SU-DHL-6 (cell line): Measurements from ENCODE around the gene ART5.

Experiments
- CTCF ChIP-seq: fragments of 200-600 bp; sonication (generic); IDR thresholded peaks from one replicate; pipeline ENCODE4 v1.5.1; 2017; ENCODE audit warnings: antibody characterized with exemption, mild to moderate bottlenecking, low read length, moderate library complexity; ENCODE audit not compliant: insufficient read depth, poor library complexity, severe bottlenecking
- EZH2phosphoT487 ChIP-seq: fragments of 200-600 bp; sonication (generic), shearing (Covaris generic); conservative IDR thresholded peaks from 2 replicates; pipeline ENCODE4 v1.6.1; 2018; ENCODE audit warnings: mild to moderate bottlenecking, antibody characterized with exemption, low read length, moderate library complexity, mixed read lengths

GRCh38 chr11:3641701-3642070 is at the start of gene ART5:
- TF ChIP-seq CTCF = no peak
- TF ChIP-seq EZH2phosphoT487 = no peak
